Activated T-cell treated with anti-CD3 and anti-CD28 coated beads, Interleukin-2, amount 50 U/mL, for 1 hour (primary cell): ENCODE measurements around the gene USF1.
A peak's percentile ranks its signal among the peaks of the same experiment; 100 is the strongest.
"Not testable (repeated sequence)": the region's sequence is repeated elsewhere in the genome, so short reads cannot be mapped to it uniquely, and the experiment has no call there.

Source experiments
- DNase-seq: peaks from one replicate; pipeline ENCODE4 v3.0.0-alpha.2; 2020

The USF1 gene

DNA sequence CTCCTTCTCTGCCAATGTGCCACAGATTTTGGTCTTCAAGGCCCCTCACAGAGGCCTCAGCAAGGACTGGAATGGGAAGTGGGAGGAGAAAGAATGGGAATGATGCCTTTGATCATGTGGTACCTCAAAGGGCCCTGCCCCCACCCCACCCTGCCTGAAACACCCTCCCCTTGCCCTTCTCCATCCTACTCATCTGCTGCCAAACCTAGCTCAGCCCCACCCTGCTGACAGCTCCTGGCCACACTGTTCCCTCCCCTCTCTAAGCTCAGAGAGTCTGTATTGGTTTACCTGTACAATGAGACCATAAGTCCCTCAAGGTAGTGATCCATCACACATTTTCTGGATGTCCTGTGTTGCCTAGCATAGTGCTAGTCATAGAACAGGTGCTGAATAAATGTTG lies 30.6 kb upstream of the USF1 start:
- DNase-seq = no peak

DNA sequence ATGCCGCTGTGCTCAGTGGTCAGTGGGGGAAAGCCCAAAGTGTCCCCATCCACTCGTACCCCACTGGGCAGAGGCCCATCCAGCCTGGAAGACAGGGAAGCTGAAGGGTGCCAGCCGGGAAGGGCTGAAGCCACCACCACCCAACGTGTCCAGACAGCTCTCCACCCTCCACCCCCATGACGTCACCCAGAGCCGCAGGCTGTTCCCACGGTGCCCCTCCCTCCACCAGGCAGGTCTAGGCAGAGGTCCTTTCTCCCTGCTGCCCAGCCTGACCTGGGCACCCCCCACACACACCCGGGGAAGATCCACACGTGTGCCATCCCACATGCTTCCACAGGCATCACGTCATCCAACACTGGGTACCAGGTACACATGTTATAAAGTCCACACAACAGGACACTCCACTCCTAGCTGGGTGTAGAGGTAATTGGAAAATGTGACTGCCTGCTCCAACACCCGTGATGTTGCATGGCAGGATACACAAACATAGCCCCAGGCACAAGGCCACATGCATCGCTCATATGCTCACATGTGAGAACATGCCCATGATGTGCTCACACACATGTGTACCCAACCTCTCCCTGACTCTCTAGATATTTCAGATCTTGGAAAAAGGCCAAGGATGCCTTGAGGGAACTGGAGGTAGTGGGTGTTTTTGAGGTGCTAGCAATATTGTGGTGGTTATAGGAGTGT lies 29.0 kb upstream of the USF1 start:
- no peak for DNase-seq

DNA sequence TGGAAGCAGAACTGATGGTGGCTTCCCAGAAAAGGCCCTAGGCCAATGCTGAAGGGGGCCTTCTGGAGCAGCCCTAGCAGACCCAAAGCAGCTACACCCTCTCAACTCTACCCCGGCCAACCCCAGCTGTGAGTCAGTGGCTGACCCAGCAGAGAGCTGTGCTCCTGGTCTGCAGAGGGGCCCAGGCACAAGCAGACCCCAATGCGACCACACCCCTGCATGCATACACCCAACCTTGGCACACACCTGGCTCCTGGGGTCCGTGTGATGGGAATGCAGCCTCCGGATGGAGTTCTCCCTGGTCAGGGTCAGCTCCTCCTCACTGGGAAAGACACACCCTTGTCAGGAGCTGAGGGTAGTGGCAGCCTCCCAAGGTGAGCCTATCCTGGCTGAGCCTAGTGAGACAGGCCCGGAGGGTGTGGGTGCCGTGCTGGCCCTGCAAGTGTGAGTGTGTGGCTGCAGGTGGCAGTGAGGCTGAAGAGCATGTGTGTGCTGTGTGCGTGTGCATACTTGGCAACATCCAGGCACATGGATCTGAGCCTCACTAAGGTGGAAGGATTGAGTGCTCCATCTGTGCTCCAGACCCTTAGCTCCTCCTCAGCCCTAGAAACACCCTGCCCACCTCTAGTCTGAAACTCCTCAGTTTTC lies 27.8 kb upstream of the USF1 start:
- DNase-seq = no peak

DNA sequence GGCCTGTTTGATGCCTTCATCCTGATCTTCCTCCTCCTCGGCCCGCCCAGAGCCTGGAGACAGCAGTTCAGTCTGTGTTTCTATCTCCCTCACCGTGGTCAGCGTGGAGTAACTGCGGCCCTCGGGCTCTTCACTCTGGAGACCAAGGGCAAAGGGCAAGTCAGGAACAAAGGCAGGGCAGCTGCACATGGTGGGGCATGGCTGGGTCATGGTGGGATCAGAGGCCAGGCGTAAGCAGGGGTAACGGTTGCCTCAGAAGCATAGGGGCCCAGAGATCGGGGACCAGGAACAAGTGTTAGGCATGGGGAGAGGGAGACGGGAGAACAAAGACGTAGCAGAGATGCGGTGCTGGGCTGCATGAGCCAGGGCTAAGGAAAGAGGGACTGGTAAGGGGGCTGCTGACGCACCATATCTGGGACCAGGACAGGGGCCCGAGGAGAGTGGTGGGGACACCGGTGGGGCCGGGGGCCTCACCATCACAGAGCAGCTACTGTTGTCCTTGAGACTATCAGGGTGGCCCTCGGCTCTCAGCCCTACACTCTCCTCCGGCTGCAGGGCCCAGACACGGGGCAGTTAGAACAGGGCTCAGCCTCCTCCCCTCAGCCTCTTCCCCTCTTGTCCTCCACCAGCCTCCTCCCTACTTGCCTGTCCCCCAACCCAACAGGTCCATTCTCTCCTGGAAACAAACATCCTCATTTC lies 27.1 kb upstream of the USF1 start:
- DNase-seq = no peak

DNA sequence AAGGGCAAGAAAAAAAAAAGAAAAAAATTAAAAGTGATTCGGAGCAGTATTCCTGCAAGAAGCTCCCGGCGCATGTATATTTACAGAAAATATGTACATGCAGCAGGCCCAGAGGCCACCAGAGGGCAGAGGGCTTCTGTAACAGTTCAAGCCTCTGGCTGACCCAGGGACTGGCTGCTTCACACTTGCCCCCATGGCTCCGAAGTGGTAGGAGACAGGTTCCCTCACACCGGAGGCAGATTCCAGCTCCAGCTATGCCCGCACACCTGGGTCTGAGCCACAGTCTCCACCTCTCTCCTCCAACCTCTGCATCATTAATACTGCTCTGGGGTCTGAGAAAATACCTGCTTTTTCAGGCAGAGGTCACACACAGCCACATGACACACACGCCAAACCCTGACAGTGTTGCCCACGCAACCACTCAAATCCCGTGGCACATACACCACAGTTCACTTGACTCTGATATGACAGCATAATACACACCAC lies 26.2 kb upstream of the USF1 start:
- DNase-seq = peak; percentile 52

DNA sequence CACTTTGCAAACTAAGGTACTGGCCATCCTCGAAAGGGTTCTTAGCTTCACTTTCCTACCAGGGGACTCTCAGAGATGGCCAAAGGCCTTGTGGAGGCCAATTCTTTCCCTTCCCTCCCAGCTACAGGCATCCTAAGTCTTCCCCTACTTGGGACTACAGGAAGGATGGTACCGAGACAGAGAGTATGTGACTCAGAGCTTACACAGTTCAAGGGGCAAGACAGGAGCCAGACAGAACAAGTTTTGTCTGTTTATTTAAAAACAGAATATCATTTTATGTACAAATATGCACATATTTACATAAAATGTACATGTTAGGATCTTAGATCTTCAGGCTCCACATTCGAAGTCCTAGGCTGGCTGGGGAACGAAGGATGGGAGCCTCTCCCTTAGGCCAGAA lies 25.0 kb upstream of the USF1 start:
- DNase-seq = no peak

DNA sequence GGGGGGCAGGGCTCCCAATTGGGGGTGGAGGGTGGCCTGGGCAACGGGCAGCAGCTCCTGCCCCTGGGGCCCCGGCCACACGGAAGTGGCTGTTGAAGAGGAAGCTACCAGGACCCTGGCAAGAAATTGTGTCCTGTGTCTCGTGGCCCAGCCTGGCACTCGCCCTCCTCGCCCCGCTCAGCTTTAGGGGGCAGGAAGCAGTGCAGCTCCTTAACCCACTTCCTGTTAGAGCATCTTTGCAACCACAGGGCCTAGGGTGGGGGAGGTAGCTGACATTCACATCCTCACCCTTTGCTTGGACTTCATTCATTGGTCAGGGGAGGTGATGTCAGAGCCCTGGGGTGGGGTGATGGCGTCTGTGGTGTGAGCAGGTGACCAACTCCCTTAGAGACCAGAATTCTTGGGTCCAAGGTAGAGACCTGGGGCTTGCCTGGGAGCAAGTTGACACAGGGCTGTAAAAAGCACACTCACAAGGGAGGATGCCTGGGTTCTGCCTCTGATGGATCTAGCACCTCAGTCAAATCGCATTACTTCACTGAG lies 24.0 kb upstream of the USF1 start, which contains the start of gene ARHGAP30:
TSS of gene ARHGAP30 (minus strand) at position 161 of the 540 bp plus-strand sequence. CDS start 267 bp downstream, outside the sequence.
- peak; percentile 77 for DNase-seq

DNA sequence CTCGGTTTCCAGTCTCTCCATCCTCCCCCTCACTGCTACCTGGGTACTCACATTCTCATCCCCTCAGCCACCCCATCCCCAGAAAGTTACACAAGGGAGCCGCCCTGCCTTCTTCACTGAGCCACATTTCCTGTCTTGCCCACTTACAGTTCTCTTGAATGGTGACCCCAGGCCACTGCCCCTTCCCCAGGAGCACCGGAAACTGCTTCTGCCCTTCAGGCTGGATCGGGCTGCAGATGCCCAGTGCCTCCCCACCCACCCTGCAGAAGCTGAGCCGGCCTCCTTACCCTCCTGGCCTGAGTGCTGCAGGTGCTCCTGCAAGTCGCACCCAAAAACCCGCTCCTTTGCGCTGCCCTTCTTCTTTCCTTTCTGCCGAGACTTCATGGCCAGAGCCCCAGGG lies 23.5 kb upstream of the USF1 start:
- DNase-seq = peak; percentile 34

DNA sequence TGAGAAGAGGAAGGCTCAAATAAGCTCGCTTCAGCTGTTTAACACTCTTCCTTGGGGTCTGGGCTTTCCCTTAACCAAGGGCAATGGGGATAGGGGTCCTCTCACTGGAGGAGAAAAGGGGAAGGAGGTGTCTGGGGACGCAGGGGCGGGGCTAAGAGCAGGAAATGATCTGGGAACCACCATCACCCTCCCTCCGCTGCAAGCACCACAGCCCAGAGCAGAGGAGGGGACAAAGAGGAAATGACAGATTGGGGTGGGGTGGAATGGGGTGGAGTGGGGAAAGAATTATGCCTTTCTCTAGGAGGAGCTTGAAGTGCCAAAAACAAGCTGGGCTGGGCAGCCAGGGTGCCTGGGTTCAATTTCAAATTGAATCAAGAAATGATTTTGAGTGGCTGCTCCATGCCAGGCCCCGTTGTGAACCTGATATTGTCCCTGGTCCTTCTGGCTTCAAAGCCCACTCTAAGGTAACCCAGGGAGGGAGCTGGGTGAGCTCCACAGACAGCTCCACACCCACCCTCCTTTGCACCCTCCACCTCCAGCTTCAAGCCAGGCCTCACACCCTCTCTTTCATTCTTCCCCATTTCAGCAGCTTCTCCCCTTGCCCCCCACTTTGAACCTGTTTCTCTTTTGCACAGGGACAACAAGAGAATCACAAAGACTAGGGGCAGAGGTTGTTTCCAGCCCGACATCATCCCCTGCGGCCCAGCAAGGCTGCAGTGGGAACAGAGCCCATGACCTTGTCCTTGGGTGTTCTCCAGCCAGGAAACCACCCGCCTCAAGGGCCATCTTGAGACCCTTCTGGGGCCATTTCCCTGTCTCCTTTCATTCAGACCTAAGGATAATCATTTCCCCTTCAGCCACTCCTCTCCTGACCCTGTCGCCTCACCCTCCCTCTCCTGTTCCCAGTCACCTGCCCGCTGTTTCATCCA lies 22.8 kb upstream of the USF1 start:
- peak; percentile 80 for DNase-seq

DNA sequence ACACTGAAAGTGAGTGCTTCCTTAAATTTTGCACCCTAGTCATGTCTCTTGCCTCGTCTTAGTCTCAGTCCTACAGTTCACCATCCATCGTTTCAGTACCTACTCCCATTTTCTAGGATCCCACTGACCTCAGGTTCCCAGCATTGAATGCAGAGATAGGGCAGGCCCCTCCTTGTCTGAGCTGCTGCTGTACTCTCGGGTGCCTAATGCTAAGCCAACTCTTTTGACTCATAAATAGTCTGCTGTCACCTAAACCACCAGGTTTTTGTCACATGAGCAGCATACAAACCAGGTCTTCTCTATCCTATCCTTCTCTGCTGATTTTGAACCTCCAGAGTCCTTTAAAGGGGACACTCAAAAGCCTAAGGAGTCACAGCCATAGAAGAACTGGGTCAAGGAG lies 20.9 kb upstream of the USF1 start:
- no peak for DNase-seq

DNA sequence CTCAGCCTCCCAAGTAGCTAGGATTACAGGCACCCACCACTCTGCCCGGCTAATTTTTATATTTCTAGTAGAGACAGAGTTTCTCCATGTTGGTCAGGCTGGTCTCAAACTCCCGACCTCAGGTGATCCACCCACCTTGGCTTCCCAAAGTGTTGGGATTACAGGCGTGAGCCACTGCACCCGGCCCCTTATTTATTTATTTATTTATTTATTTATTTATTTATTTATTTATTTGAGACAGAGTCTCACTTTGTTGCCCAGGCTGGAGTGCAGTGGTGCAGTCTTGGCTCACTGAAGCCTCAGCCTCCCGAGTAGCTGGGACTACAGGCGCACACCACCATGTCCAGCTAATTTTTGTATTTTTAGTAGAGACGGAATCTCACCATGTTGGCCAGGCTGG lies 19.9 kb upstream of the USF1 start:
- not testable (repeated sequence) for DNase-seq

DNA sequence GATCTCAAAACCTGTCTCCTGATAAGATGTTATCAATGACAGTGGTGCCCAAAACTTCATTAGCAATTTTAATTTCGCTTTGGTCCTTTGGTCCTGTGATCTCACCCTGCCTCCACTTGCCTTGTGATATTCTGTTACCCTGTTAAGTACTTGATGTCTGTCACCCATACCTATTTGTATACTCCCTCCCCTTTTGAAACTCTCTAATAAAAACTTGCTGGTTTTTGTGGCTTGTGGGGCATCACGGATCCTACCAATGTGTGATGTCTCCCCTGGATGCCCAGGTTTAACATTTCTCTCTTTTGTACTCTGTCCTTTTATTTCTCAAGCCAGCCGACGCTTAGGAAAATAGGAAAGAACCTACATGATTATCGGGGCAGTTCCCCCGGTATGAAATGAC lies 18.2 kb upstream of the USF1 start:
- not testable (repeated sequence) for DNase-seq

DNA sequence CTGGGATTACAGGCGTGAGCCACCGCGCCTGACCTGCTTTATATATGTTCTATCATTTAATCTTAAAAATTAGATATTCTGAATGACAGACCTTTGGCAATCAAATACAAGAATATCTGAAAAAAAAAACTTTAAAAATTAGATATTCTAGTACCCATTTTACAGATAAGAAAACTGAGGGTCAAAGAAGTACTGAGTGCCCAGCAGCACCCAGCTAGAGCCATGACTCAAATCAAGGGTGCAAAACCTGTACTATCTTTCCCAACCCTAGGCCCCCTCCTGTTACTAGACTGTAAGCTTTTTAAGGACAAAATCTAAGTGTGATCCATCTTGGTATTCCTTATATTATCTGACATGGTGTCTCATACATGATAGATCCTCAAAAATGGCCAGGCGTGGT lies 15.6 kb upstream of the USF1 start:
- no peak for DNase-seq

DNA sequence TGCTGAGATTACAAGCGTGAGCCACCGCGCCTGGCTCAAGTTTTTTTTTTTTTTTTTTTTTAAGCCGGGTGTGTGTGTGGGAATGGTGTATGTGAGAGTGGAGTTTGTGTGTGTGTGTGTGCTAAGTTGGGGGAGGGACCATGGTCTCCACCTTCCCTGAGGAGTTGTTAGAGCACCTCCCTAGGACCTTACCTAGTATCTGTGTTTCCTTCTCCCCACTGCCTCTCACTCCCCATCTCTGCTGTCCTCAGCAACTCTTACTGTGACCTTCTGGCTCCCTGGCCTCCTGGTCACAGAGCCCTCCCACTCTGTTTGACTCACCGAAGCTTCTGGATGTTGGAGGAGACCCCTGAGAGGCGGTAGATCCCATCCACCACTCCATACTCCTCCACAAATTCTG lies 13.5 kb upstream of the USF1 start:
- DNase-seq = no peak

DNA sequence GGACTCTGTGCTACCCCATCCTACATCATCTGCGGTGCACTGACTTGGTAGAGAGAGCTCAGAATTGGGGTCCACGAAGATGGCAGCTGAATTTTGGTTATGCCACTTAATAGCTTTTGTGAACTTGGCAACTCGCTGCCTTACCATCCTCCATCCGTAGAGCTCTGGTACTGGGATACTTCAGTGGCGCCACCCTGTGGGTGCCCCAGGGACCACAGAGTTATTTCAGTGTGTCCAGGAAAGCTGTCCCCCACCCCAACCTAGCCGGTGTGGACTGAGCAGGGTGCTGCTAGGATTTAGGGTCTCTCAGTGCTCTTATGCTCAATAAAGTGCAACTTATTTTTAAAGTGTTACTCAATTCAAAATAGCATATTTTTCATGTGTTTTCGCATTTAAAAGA lies 9.0 kb upstream of the USF1 start:
- no peak for DNase-seq

DNA sequence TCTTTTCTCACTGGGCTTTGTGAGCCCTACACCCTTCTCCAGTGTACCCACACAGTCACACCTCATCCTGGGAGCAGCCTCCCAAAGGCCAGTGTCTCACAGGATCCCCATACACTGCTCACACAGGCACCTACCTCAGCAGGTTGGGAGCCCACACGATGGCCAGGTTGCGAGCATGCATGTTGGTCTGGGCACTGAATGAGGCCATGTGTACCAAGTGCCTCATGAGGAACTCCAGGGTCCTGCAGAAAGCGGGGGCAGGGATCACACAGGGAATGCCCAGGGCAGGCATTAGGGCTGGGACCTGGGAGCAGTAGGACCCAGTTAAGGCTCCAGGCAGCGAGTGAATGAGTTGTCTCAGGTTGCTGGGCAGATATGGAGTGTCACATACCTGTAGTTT lies 8.5 kb upstream of the USF1 start:
- DNase-seq = no peak

DNA sequence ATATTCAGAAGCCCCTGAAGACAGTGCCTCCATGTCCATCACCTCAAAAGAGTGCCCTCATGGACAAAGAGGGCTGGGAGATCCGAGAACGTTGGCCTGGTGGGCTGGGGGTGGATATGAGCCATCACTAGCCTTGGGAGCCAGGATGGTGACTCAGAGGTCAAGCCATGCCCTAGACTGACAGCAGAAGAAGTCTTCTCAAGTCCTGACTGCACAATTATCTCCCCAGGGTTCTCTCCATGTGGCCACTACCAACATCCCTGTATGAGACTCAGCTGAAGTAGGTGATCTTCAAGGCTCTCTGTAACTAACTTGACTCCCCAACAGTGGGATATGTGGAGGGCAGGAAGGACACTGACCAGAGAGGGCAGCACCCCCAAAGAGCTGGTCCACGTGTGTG lies 7.1 kb upstream of the USF1 start:
- DNase-seq = no peak

DNA sequence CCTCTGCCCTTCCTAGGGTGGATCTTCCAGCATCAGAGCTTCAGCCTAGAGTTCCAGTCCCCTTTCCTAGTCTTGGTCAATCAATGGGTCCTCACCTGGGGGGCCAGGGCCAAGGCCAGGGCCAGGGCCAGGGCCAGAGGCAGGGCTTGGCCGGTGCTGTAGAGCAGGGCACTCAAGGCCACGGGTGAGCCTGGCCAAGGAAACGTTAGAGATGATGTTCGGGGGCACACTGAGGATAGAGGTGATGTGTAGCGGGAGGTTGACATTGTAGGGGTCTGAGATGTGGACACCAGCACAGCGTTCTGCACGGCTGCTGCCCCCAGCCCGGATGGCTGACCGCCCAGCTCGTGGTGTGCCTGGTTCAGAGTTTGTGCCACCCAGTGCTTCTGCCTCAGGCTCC lies 5.4 kb upstream of the USF1 start:
- no peak for DNase-seq

DNA sequence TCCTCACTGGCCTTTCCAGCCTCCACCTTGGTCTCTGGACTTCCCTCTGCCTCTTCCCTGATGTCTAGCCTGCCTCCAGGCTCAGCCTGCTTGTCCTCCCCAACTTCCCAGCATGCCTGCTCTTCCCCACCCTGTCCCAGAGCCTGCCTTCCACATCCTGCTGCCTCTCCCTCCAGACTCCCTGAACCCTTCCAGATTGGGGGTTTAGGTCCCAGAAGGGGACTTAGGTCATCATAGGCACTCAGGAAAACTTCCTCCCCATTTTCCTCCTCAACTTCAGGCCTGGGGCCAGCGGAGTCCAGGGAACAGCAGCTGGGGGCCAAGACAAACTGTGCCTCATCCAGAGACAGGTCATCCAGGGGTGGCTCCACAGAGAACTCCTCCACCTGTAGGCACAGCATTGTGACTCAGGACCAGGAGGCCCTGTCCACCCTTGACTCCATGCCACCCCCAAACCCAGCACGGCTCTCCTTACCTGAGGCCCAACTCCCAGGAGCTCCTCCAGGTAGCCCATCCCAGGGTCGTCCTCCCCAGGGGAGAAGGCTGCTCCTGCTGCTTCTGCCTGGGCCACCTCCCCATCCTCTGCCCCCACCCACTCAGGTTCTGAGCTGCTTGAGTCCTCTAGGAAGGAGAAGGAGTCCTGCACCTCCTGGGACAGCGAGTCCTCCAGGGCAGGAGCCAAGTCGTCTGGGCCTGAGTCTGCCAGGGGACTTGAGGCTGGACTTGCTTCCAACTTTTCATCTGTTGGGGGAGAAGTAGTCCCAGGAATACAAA lies 3.4 kb upstream of the USF1 start:
- DNase-seq = no peak

DNA sequence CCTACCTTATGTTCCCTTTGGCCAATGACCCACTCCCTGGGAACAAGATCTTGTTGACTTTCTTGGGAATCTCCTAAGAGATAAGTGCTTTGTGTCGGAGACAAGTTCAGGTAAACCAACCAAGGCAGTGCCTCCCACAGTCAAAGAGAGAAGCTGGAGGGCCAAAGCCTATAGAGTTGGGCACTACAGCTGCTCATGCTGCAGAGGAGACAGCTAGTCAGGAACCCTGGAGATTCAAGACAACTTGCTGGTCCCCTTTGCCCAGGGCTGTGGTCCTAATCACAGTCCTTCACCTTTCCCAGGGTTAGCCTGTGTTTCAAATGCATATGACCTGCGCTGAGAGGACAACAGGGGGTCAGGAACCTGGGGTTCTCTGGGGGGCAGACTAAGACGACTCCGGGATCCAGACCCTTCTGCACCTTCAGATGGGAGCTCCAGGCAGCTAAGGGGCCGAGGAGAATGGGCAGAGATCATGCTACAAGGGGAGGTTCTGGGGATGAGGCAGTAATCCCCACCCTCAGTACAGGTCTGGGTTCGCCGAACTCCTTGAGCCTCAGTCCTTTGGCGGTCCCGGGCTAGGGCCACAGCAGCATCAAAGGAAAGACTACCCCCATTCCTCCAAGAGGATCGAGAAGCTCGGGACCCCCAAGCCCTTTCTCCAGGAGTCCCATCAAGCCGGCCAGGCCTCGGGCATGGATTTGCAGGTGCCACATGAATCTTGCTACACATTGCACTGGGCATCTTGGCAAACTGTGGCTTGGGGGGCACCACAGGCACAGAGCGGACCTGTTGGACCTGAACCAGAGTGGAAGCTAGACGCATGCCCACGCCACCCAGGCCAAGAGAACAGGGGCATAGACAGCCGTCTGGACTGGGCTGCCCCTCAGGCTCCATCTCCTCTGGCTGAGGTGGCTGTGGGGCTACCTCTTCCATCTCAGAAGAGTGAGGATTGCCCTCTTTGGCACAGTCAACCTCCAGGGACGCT lies 2.0 kb upstream of the USF1 start:
- DNase-seq = no peak
